Measurements from ENCODE around the gene RBP5.

- no peak for TF ChIP-seq EZH2phosphoT487 (IDR thresholded peaks at IDR 0.05; ENCODE audit: low read depth)
- no peak for TF ChIP-seq CTCF (IDR thresholded peaks at IDR 0.05; ENCODE audit: low read depth, low read length)
Observed at GRCh38 chr12:7081037-7081436, 47.7 kb downstream of the RBP5 start.
